ENCODE results near the gene KHSRP.

GRCh38 chr19:6471076-6471475 lies 46.5 kb upstream of the KHSRP start:
- TF ChIP-seq CTCF (conservative IDR thresholded peaks at IDR 0.05; ENCODE audit: low read depth, low read length) (no peak), EZH2 (IDR thresholded peaks at IDR 0.05; ENCODE audit: borderline replicate concordance, low read depth, low read length, poor library complexity, severe bottlenecking) (no peak)

All from A673 (cell line).